ENCODE data around the gene SH3TC1. TPM values are rescaled to one million over a fixed set of nuclear protein-coding genes. Genes with fewer than 3 reads are reported as not detected.

The SH3TC1 gene
- total RNA-seq, 1 experiment from 2014 or later: 7.8 TPM

GRCh38 chr4:8202108-8203051 is 3.3 kb downstream of the SH3TC1 start:
- no peak for DNase-seq
- intact Hi-C loops (cut with micrococcal nuclease; ENCODE audit: unreplicated experiment): no loop called here
- H3K27me3 Mint-ChIP-seq (ENCODE audit: unreplicated experiment): no peaks in the 10 kb centered on the region
- BruUV-seq (replicated peaks): no TSS peak
- H3K27ac Mint-ChIP-seq (ENCODE audit: unreplicated experiment): no peak overlapping the region
- no peak overlapping the region for H3K4me3 Mint-ChIP-seq (ENCODE audit: low read depth, unreplicated experiment)
- H3K4me1 Mint-ChIP-seq (ENCODE audit: low read depth, unreplicated experiment): peaks cover 12% of the 10 kb centered on the region
- H3K9me3 Mint-ChIP-seq (ENCODE audit: low read depth, unreplicated experiment): no peaks in the 10 kb centered on the region
- CTCF ChIA-PET: no interaction called here
- H3K36me3 Mint-ChIP-seq (ENCODE audit: insufficient read depth, unreplicated experiment): peaks cover 17% of the 10 kb centered on the region
- TF ChIP-seq CTCF (IDR thresholded peaks at IDR 0.05; ENCODE audit: unreplicated experiment): no peak

GRCh38 chr4:8203052-8203401 is 3.9 kb downstream of the SH3TC1 start:
- Mint-ChIP-seq H3K4me1 (ENCODE audit: low read depth, unreplicated experiment) (peaks cover 12% of the 10 kb centered on the region), H3K4me3 (ENCODE audit: low read depth, unreplicated experiment) (no peak overlapping the region)

GRCh38 chr4:8203817-8204216 is 4.7 kb downstream of the SH3TC1 start:
- intact Hi-C loops (cut with micrococcal nuclease; ENCODE audit: unreplicated experiment): no loop called here

More at GRCh38 chr4:8203052-8203401, 3.9 kb downstream of the SH3TC1 start:
- Mint-ChIP-seq H3K36me3 (ENCODE audit: insufficient read depth, unreplicated experiment) (peaks cover 17% of the 10 kb centered on the region), H3K27me3 (ENCODE audit: unreplicated experiment) (no peaks in the 10 kb centered on the region), H3K27ac (ENCODE audit: unreplicated experiment) (no peak overlapping the region), H3K9me3 (ENCODE audit: low read depth, unreplicated experiment) (no peaks in the 10 kb centered on the region)
- no peak for DNase-seq
- BruUV-seq (replicated peaks): no TSS peak
- intact Hi-C loops (cut with micrococcal nuclease; ENCODE audit: unreplicated experiment): no loop called here
- TF ChIP-seq CTCF (IDR thresholded peaks at IDR 0.05; ENCODE audit: unreplicated experiment): no peak
- CTCF ChIA-PET: no interaction called here

GRCh38 chr4:8204576-8205227 is 5.6 kb downstream of the SH3TC1 start:
- Mint-ChIP-seq H3K27ac (ENCODE audit: unreplicated experiment) (no peak overlapping the region), H3K4me1 (ENCODE audit: low read depth, unreplicated experiment) (no peaks in the 10 kb centered on the region), H3K36me3 (ENCODE audit: insufficient read depth, unreplicated experiment) (peaks cover 13% of the 10 kb centered on the region), H3K27me3 (ENCODE audit: unreplicated experiment) (no peaks in the 10 kb centered on the region), H3K9me3 (ENCODE audit: low read depth, unreplicated experiment) (no peaks in the 10 kb centered on the region), H3K4me3 (ENCODE audit: low read depth, unreplicated experiment) (no peak overlapping the region)
- no peak for DNase-seq
- BruUV-seq (replicated peaks): no TSS peak
- intact Hi-C loops (cut with micrococcal nuclease; ENCODE audit: unreplicated experiment): no loop called here
- no peak for TF ChIP-seq CTCF (IDR thresholded peaks at IDR 0.05; ENCODE audit: unreplicated experiment)
- CTCF ChIA-PET: no interaction called here

More at GRCh38 chr4:8203817-8204216, 4.7 kb downstream of the SH3TC1 start:
- H3K4me1 Mint-ChIP-seq (ENCODE audit: low read depth, unreplicated experiment): peaks cover 4% of the 10 kb centered on the region
- H3K36me3 Mint-ChIP-seq (ENCODE audit: insufficient read depth, unreplicated experiment): peaks cover 17% of the 10 kb centered on the region
- H3K27me3 Mint-ChIP-seq (ENCODE audit: unreplicated experiment): no peaks in the 10 kb centered on the region
- BruUV-seq (replicated peaks): no TSS peak
- no peaks in the 10 kb centered on the region for H3K9me3 Mint-ChIP-seq (ENCODE audit: low read depth, unreplicated experiment)
- no peak overlapping the region for H3K27ac Mint-ChIP-seq (ENCODE audit: unreplicated experiment)
- no peak overlapping the region for H3K4me3 Mint-ChIP-seq (ENCODE audit: low read depth, unreplicated experiment)
- DNase-seq: no peak
- TF ChIP-seq CTCF (IDR thresholded peaks at IDR 0.05; ENCODE audit: unreplicated experiment): no peak
- CTCF ChIA-PET: no interaction called here

Data from Calu3 (cell line).